Measurements from ENCODE around the gene GPRIN2. TPM values are rescaled to one million over a fixed set of nuclear protein-coding genes. Genes with fewer than 3 reads are reported as not detected.

The GPRIN2 gene
- total RNA-seq, 2 experiments from 2014 or later: not detected

- Mint-ChIP-seq H3K36me3 (ENCODE audit: low read depth) (no peaks in the 10 kb centered on the region), H3K27ac (no peak overlapping the region), H3K4me1 (ENCODE audit: low read depth) (no peaks in the 10 kb centered on the region), H3K27me3 (no peaks in the 10 kb centered on the region), H3K9me3 (no peaks in the 10 kb centered on the region), H3K4me3 (no peak overlapping the region)
- Histone ChIP-seq H3K4me1 (ENCODE audit: insufficient read depth, low read length) (no peaks in the 10 kb centered on the region), H3K9me3 (ENCODE audit: control insufficient read depth in 1 of 2, insufficient read depth in 1 of 2, low read length in 2 of 2) (no peaks in the 10 kb centered on the region), H3K36me3 (ENCODE audit: insufficient read depth, low read length) (no peaks in the 10 kb centered on the region), H3K4me3 (ENCODE audit: low read length) (no peak overlapping the region), H3K27ac (ENCODE audit: low read depth in 1 of 2, low read length in 2 of 2) (no peak overlapping the region), H3K27me3 (ENCODE audit: control insufficient read depth in 1 of 2, insufficient read depth in 2 of 2, low read length in 2 of 2) (no peaks in the 10 kb centered on the region)
- intact Hi-C loops (cut with DNase I, micrococcal nuclease): no loop called here
- DNase-seq (peak in 3 of 14 experiments; percentile 1 to 25 (median 2)), ATAC-seq (ENCODE audit: poor library complexity) (no peak)
- ChIA-PET POLR2A (no interaction called here), CTCF (no interaction called here)
- TF ChIP-seq, protein P1, sequence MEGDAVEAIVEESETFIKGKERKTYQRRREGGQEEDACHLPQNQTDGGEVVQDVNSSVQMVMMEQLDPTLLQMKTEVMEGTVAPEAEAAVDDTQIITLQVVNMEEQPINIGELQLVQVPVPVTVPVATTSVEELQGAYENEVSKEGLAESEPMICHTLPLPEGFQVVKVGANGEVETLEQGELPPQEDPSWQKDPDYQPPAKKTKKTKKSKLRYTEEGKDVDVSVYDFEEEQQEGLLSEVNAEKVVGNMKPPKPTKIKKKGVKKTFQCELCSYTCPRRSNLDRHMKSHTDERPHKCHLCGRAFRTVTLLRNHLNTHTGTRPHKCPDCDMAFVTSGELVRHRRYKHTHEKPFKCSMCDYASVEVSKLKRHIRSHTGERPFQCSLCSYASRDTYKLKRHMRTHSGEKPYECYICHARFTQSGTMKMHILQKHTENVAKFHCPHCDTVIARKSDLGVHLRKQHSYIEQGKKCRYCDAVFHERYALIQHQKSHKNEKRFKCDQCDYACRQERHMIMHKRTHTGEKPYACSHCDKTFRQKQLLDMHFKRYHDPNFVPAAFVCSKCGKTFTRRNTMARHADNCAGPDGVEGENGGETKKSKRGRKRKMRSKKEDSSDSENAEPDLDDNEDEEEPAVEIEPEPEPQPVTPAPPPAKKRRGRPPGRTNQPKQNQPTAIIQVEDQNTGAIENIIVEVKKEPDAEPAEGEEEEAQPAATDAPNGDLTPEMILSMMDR (IDR thresholded peaks at IDR 0.05): no peak
These were observed 34.0 kb downstream of the GPRIN2 start for GRCh38 chr10:46522295-46523118.

DNA sequence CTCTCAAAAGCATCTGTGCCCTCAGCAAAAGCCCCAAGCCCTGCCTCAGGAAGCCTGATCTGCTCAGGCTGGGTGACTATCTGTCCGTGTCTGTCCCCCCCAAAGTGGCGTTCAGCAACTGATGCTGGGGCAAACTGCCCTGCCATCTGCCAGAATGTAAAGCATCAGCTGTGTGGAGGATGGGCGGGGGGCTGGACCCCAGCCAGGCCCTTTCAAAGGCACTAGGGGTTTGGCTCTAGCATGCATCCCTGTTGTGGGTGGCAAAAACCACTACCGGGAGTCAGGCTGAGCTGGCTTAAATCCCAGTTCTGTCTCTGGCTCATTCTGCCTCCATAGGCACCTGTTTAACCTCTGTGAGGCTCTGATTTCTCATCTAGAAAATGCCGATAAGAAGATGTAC lies 35.5 kb downstream of the GPRIN2 start:
- POLR2A ChIA-PET: no interaction called here
- TF ChIP-seq, protein P1 (IDR thresholded peaks at IDR 0.05): no peak

DNA sequence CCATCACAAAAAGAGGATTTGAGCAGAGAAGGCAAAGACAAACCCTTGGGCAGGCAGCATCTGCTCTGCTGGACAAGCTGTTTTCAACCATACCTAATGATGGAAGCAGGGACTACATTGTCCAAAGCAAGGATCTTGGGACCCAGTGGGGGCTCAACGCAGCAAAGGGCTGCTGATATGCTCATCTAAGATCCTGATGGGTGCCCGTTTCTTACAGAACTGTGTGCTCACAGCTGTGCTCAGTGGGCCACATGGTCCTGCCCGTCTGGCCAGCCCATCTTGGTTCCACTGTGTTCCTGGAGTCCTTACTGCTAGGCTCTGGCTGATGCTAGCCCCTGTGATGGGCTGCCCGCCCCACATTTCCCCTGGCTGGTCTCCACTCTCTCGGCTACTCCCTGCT lies 36.1 kb downstream of the GPRIN2 start:
- TF ChIP-seq, protein P1 (IDR thresholded peaks at IDR 0.05): no peak
- ChIA-PET POLR2A (no interaction called here), CTCF (no interaction called here)
- Histone ChIP-seq H3K4me3 (ENCODE audit: low read length) (no peak overlapping the region), H3K9me3 (ENCODE audit: control insufficient read depth in 1 of 2, insufficient read depth in 1 of 2, low read length in 2 of 2) (no peaks in the 10 kb centered on the region), H3K36me3 (ENCODE audit: insufficient read depth, low read length) (no peaks in the 10 kb centered on the region), H3K27me3 (ENCODE audit: control insufficient read depth in 1 of 2, insufficient read depth in 2 of 2, low read length in 2 of 2) (no peaks in the 10 kb centered on the region), H3K4me1 (ENCODE audit: insufficient read depth, low read length) (no peaks in the 10 kb centered on the region), H3K27ac (ENCODE audit: low read depth in 1 of 2, low read length in 2 of 2) (no peak overlapping the region)
- Mint-ChIP-seq H3K4me3 (no peak overlapping the region), H3K4me1 (ENCODE audit: low read depth) (no peaks in the 10 kb centered on the region), H3K27me3 (no peaks in the 10 kb centered on the region), H3K27ac (no peak overlapping the region), H3K36me3 (ENCODE audit: low read depth) (no peaks in the 10 kb centered on the region), H3K9me3 (no peaks in the 10 kb centered on the region)
- DNase-seq: peak in 2 of 14 experiments; percentile 2 to 31
- intact Hi-C loops (cut with DNase I, micrococcal nuclease): no loop called here
- no peak for ATAC-seq (ENCODE audit: poor library complexity)

More for the DNA sequence above, 35.5 kb downstream of the GPRIN2 start:
- CTCF ChIA-PET: no interaction called here
- H3K36me3 ChIP-seq (ENCODE audit: insufficient read depth, low read length): no peaks in the 10 kb centered on the region
- H3K9me3 ChIP-seq (ENCODE audit: control insufficient read depth in 1 of 2, insufficient read depth in 1 of 2, low read length in 2 of 2): no peaks in the 10 kb centered on the region
- no peaks in the 10 kb centered on the region for H3K4me1 ChIP-seq (ENCODE audit: insufficient read depth, low read length)
- Mint-ChIP-seq H3K4me1 (ENCODE audit: low read depth) (no peaks in the 10 kb centered on the region), H3K4me3 (no peak overlapping the region), H3K36me3 (ENCODE audit: low read depth) (no peaks in the 10 kb centered on the region), H3K27me3 (no peaks in the 10 kb centered on the region), H3K27ac (no peak overlapping the region), H3K9me3 (no peaks in the 10 kb centered on the region)
- no peaks in the 10 kb centered on the region for H3K27me3 ChIP-seq (ENCODE audit: control insufficient read depth in 1 of 2, insufficient read depth in 2 of 2, low read length in 2 of 2)
- peak in 2 of 14 experiments; percentile 2 to 29 for DNase-seq
- intact Hi-C loops (cut with DNase I, micrococcal nuclease): no loop called here
- no peak for ATAC-seq (ENCODE audit: poor library complexity)
- H3K4me3 ChIP-seq (ENCODE audit: low read length): no peak overlapping the region
- no peak overlapping the region for H3K27ac ChIP-seq (ENCODE audit: low read depth in 1 of 2, low read length in 2 of 2)
